Hematopoietic multipotent progenitor cell (in vitro differentiated cells): ENCODE measurements around the gene RGS17. TPM values are rescaled to one million over a fixed set of nuclear protein-coding genes. Genes with fewer than 3 reads are reported as not detected.
"Not testable (repeated sequence)": the region's sequence is repeated elsewhere in the genome, so short reads cannot be mapped to it uniquely, and the experiment has no call there.

Experiments
- DNase-seq, 3 donors: peaks; one replicate each; pipeline ENCODE4 v3.0.0-alpha.2; 2011 to 2015; ENCODE audit warnings: low read depth in 2 of 3, low spot score in 2 of 3
- total RNA-seq: library from RNA; depleted of rRNA; stranded (reverse); fragments of >200 nt; gene quantifications from one replicate; pipeline ENCODE4 v1.2.3, GENCODE V29; 2012

Gene RGS17
- total RNA-seq, 1 donor: under 0.01 TPM

- not testable (repeated sequence) for DNase-seq
Observed at GRCh38 chr6:152999538-152999937, 131.5 kb downstream of the RGS17 start.

- DNase-seq: no peak
Observed at GRCh38 chr6:152993847-152994246, 137.2 kb downstream of the RGS17 start.

GRCh38 chr6:152993431-152993830 lies 137.7 kb downstream of the RGS17 start:
- peak in 1 of 3 donors; percentile 12 for DNase-seq

GRCh38 chr6:152986978-152987377 lies 144.1 kb downstream of the RGS17 start:
- no peak for DNase-seq

GRCh38 chr6:152985300-152985699 lies 145.8 kb downstream of the RGS17 start:
- DNase-seq: not testable (repeated sequence)

- no peak for DNase-seq
Observed at GRCh38 chr6:152984513-152984872, 146.6 kb downstream of the RGS17 start.

- peak in 2 of 3 donors; percentile 73 to 78 for DNase-seq
Observed at GRCh38 chr6:152983637-152984512, 147.2 kb downstream of the RGS17 start.

- peak; percentile 94 to 98 (median 98) for DNase-seq
Observed at GRCh38 chr6:152982904-152983636, 148.0 kb downstream of the RGS17 start, which contains the start of gene FBXO5. FBXO5 (minus strand) TSS chr6:152983041; CDS start chr6:152982959, 82 bp downstream.

GRCh38 chr6:152981989-152982903 lies 148.8 kb downstream of the RGS17 start:
- no peak for DNase-seq

- DNase-seq: no peak
Observed at GRCh38 chr6:152981219-152981618, 149.9 kb downstream of the RGS17 start.

- no peak for DNase-seq
Observed at GRCh38 chr6:152980656-152981055, 150.4 kb downstream of the RGS17 start.

- DNase-seq: no peak
Observed at GRCh38 chr6:152979116-152979515, 152.0 kb downstream of the RGS17 start.

GRCh38 chr6:152978058-152978457 lies 153.0 kb downstream of the RGS17 start:
- no peak for DNase-seq

- DNase-seq: peak in 1 of 3 donors; percentile 50
Observed at GRCh38 chr6:152977556-152977955, 153.5 kb downstream of the RGS17 start.

- DNase-seq: no peak
Observed at GRCh38 chr6:152976749-152977148, 154.3 kb downstream of the RGS17 start.

- peak in 2 of 3 donors; percentile 40 to 77 for DNase-seq
Observed at GRCh38 chr6:152975204-152975915, 155.7 kb downstream of the RGS17 start.

GRCh38 chr6:152973916-152974315 lies 157.2 kb downstream of the RGS17 start:
- DNase-seq: no peak

- DNase-seq: no peak
Observed at GRCh38 chr6:152969688-152970418, 161.2 kb downstream of the RGS17 start.

GRCh38 chr6:152966168-152966894 lies 164.8 kb downstream of the RGS17 start:
- DNase-seq: not testable (repeated sequence)
